Trophoblast cell (in vitro differentiated cells and primary cell): Measurements from ENCODE around the gene RTF2.
"Not testable (repeated sequence)": the region's sequence is repeated elsewhere in the genome, so short reads cannot be mapped to it uniquely, and the experiment has no call there.

Experiments used
- DNase-seq, 2 donors: peaks; one replicate each; pipeline ENCODE4 v3.0.0-alpha.2; 2016
- H2AFZ ChIP-seq: 2 replicates; pipeline ENCODE4 v1.6.1; 2013; ENCODE audit warnings: low read length, moderate library complexity, mild to moderate bottlenecking; ENCODE audit not compliant: insufficient read depth, poor library complexity
- H2AK5ac ChIP-seq: 2 replicates; pipeline ENCODE4 v1.6.1; 2013; ENCODE audit warnings: mild to moderate bottlenecking, low read length
- H2BK120ac ChIP-seq: 2 replicates; pipeline ENCODE4 v1.6.1; 2013; ENCODE audit warnings: low read length, mild to moderate bottlenecking, moderate library complexity; ENCODE audit not compliant: insufficient read depth, poor library complexity
- H2BK12ac ChIP-seq: 2 replicates; pipeline ENCODE4 v1.6.1; 2013; ENCODE audit warnings: mild to moderate bottlenecking, low read length, moderate library complexity
- H2BK5ac ChIP-seq: 2 replicates; pipeline ENCODE4 v1.6.1; 2013; ENCODE audit warnings: low read length, low read depth, moderate library complexity, mild to moderate bottlenecking; ENCODE audit not compliant: poor library complexity
- H3K14ac ChIP-seq: 2 replicates; pipeline ENCODE4 v1.6.1; 2013; ENCODE audit warnings: mild to moderate bottlenecking, low read length
- H3K18ac ChIP-seq: 2 replicates; pipeline ENCODE4 v1.6.1; 2013; ENCODE audit warnings: mild to moderate bottlenecking, low read length
- H3K23ac ChIP-seq: 2 replicates; pipeline ENCODE4 v1.6.1; 2013; ENCODE audit warnings: low read length
- H3K27ac ChIP-seq: 2 replicates; pipeline ENCODE4 v1.5.1; 2013; ENCODE audit warnings: low read depth, mild to moderate bottlenecking, inconsistent platforms, low read length, moderate library complexity
- H3K27me3 ChIP-seq: 2 replicates; pipeline ENCODE4 v1.6.1; 2013; ENCODE audit warnings: inconsistent platforms, mild to moderate bottlenecking, low read length, moderate library complexity; ENCODE audit not compliant: insufficient read depth
- H3K36me3 ChIP-seq, 2 experiments: 1 replicate in 1 of 2; 2 replicates in 1 of 2; pipeline ENCODE4 v1.6.1; 2013; ENCODE audit warnings: low read length in 2 of 2, mild to moderate bottlenecking in 2 of 2, moderate library complexity in 1 of 2; ENCODE audit not compliant: insufficient read depth in 2 of 2, control insufficient read depth in 1 of 2
- H3K4ac ChIP-seq: 2 replicates; pipeline ENCODE4 v1.6.1; 2013; ENCODE audit warnings: low read depth, mild to moderate bottlenecking, low read length, moderate library complexity
- H3K4me1 ChIP-seq, 2 experiments: 1 replicate in 1 of 2; 2 replicates in 1 of 2; pipeline ENCODE4 v1.6.1; 2013; ENCODE audit warnings: low read length in 2 of 2, mild to moderate bottlenecking in 2 of 2, moderate library complexity in 1 of 2; ENCODE audit not compliant: insufficient read depth in 2 of 2, control insufficient read depth in 1 of 2
- H3K4me2 ChIP-seq: 2 replicates; pipeline ENCODE4 v1.6.1; 2013; ENCODE audit warnings: inconsistent platforms, mild to moderate bottlenecking, low read length, moderate library complexity
- H3K4me3 ChIP-seq: 2 replicates; pipeline ENCODE4 v1.5.1; 2013; ENCODE audit warnings: mild to moderate bottlenecking, low read depth, low read length, inconsistent platforms
- H3K79me1 ChIP-seq: one replicate; pipeline ENCODE4 v1.6.1; 2013; ENCODE audit warnings: low read length
- H3K79me2 ChIP-seq: 2 replicates; pipeline ENCODE4 v1.6.1; 2013; ENCODE audit warnings: low read length, mild to moderate bottlenecking; ENCODE audit not compliant: control insufficient read depth, insufficient read depth, poor library complexity
- H3K9ac ChIP-seq: 2 replicates; pipeline ENCODE4 v1.6.1; 2013; ENCODE audit warnings: mild to moderate bottlenecking, low read length
- H3K9me3 ChIP-seq: 2 replicates; pipeline ENCODE4 v1.6.1; 2013; ENCODE audit warnings: low read depth, mild to moderate bottlenecking, control low read depth, inconsistent platforms, low read length; ENCODE audit not compliant: insufficient read depth
- H4K12ac ChIP-seq: 2 replicates; pipeline ENCODE4 v1.6.1; 2013; ENCODE audit warnings: low read depth, mild to moderate bottlenecking, low read length, moderate library complexity
- H4K8ac ChIP-seq: 2 replicates; pipeline ENCODE4 v1.6.1; 2013; ENCODE audit warnings: low read depth, mild to moderate bottlenecking, low read length, moderate library complexity
- H4K91ac ChIP-seq: one replicate; pipeline ENCODE4 v1.6.1; 2013; ENCODE audit warnings: low read depth, mild to moderate bottlenecking, low read length, moderate library complexity
- WGBS: extraction: QIAGEN DNeasy Blood & Tissue Kit; methylation state at CpG from one replicate; pipeline ENCODE4 v1.1.7; 2013; ENCODE audit warnings: missing lambda C conversion rate; ENCODE audit not compliant: insufficient read length, insufficient coverage; ENCODE audit errors: extremely low coverage; 5-methylcytosine and 5-hydroxymethylcytosine counted together

RTF2 gene

GRCh38 chr20:56532946-56533345 lies 64.5 kb downstream of the RTF2 start, which contains the start of gene FAM209B:
Gene FAM209B (plus strand): TSS chr20:56533246. CDS start chr20:56533342, 96 bp downstream.
- not testable (repeated sequence) for H3K36me3 ChIP-seq, H3K4me2 ChIP-seq, H3K4me1 ChIP-seq, H3K4me3 ChIP-seq, H3K14ac ChIP-seq, H3K79me2 ChIP-seq, DNase-seq, H4K8ac ChIP-seq, H3K79me1 ChIP-seq, H4K91ac ChIP-seq, H4K12ac ChIP-seq, H3K9me3 ChIP-seq, H2AK5ac ChIP-seq, H2BK120ac ChIP-seq, H2BK5ac ChIP-seq, H3K23ac ChIP-seq, H3K27me3 ChIP-seq, H2BK12ac ChIP-seq, H3K9ac ChIP-seq, H2AFZ ChIP-seq, H3K4ac ChIP-seq, H3K18ac ChIP-seq, H3K27ac ChIP-seq
- WGBS: no CpG with 5 or more reads among the region's 9 CpGs

GRCh38 chr20:56537997-56538396 lies 69.6 kb downstream of the RTF2 start:
- DNase-seq: no peak
- Histone ChIP-seq H3K4me1 (no peaks in the 10 kb centered on the region), H2BK12ac (no peak overlapping the region), H3K14ac (no peak overlapping the region), H3K27me3 (no peaks in the 10 kb centered on the region), H3K4me2 (no peak overlapping the region), H3K4ac (no peak overlapping the region), H2AK5ac (no peak overlapping the region), H3K36me3 (peaks cover 0 to 1% of the 10 kb centered on the region in 2 experiments), H4K8ac (no peak overlapping the region), H3K9ac (no peak overlapping the region), H2BK5ac (no peak overlapping the region), H4K12ac (no peak overlapping the region), H3K79me1 (no peaks in the 10 kb centered on the region), H3K79me2 (no peaks in the 10 kb centered on the region), H2BK120ac (no peak overlapping the region), H3K9me3 (peaks cover 2% of the 10 kb centered on the region), H3K27ac (no peak overlapping the region), H2AFZ (no peak overlapping the region), H3K23ac (no peak overlapping the region), H3K18ac (no peak overlapping the region), H3K4me3 (no peak overlapping the region), H4K91ac (no peak overlapping the region)
- WGBS: no CpG with 5 or more reads among the region's 3 CpGs

GRCh38 chr20:56540415-56540814 lies 72.0 kb downstream of the RTF2 start:
- Histone ChIP-seq H3K9ac (no peak overlapping the region), H3K27me3 (no peaks in the 10 kb centered on the region), H4K8ac (no peak overlapping the region), H3K36me3 (peaks cover 0 to 1% of the 10 kb centered on the region in 2 experiments), H2BK5ac (no peak overlapping the region), H3K4ac (no peak overlapping the region), H3K4me2 (no peak overlapping the region), H2BK12ac (no peak overlapping the region), H3K79me2 (no peaks in the 10 kb centered on the region), H3K4me3 (no peak overlapping the region), H4K12ac (no peak overlapping the region), H3K4me1 (no peaks in the 10 kb centered on the region), H3K18ac (no peak overlapping the region), H2AFZ (no peak overlapping the region), H3K9me3 (peaks cover 2% of the 10 kb centered on the region), H3K23ac (no peak overlapping the region), H3K27ac (no peak overlapping the region), H2BK120ac (no peak overlapping the region), H3K14ac (no peak overlapping the region), H4K91ac (no peak overlapping the region), H2AK5ac (no peak overlapping the region), H3K79me1 (no peaks in the 10 kb centered on the region)
- DNase-seq: no peak
- WGBS: no CpG with 5 or more reads among the region's 6 CpGs

GRCh38 chr20:56542489-56543030 lies 74.1 kb downstream of the RTF2 start:
- no peak overlapping the region for H2BK12ac ChIP-seq
- H3K79me1 ChIP-seq: no peaks in the 10 kb centered on the region
- no peak overlapping the region for H4K91ac ChIP-seq
- H2AK5ac ChIP-seq: no peak overlapping the region
- H3K14ac ChIP-seq: no peak overlapping the region
- no peak overlapping the region for H3K18ac ChIP-seq
- no peak overlapping the region for H4K8ac ChIP-seq
- no peak overlapping the region for H2BK5ac ChIP-seq
- H3K27ac ChIP-seq: no peak overlapping the region
- no peaks in the 10 kb centered on the region for H3K79me2 ChIP-seq
- H3K27me3 ChIP-seq: no peaks in the 10 kb centered on the region
- H3K4me3 ChIP-seq: no peak overlapping the region
- no CpG with 5 or more reads among the region's 9 CpGs for WGBS
- no peak overlapping the region for H3K23ac ChIP-seq
- no peak overlapping the region for H3K9ac ChIP-seq
- DNase-seq: no peak
- no peak overlapping the region for H4K12ac ChIP-seq
- no peaks in the 10 kb centered on the region for H3K36me3 ChIP-seq
- H3K4ac ChIP-seq: no peak overlapping the region
- H3K9me3 ChIP-seq: peaks cover 2% of the 10 kb centered on the region
- H3K4me2 ChIP-seq: no peak overlapping the region
- no peak overlapping the region for H2BK120ac ChIP-seq
- no peak overlapping the region for H2AFZ ChIP-seq
- no peaks in the 10 kb centered on the region for H3K4me1 ChIP-seq
